Calu3 (cell line): ENCODE results near the gene OSBP2. TPM values are rescaled to one million over a fixed set of nuclear protein-coding genes. Genes with fewer than 3 reads are reported as not detected.

ENCODE experiments used
- BruUV-seq: library from RNA; stranded (reverse); fragments of 400-500 nt; replicated peaks from 2 replicates; lab custom pipeline; 2021; lab: Mats Ljungman, UMichigan
- CTCF ChIA-PET: fragments of 300-600 bp; sonication (Branson Sonifier 250); formaldehyde crosslinking; loops from one replicate; lab custom pipeline; 2022; ENCODE audit warnings: antibody characterized with exemption; lab: Charles Lee
- DNase-seq: peaks from one replicate; pipeline ENCODE4 v3.0.0; 2022
- H3K27ac Mint-ChIP-seq: one replicate; pipeline ENCODE4 v1.8.0; 2022; ENCODE audit warnings: mixed read lengths; ENCODE audit not compliant: unreplicated experiment
- H3K27me3 Mint-ChIP-seq: one replicate; pipeline ENCODE4 v1.8.0; 2022; ENCODE audit warnings: mixed read lengths; ENCODE audit not compliant: unreplicated experiment
- H3K36me3 Mint-ChIP-seq: one replicate; pipeline ENCODE4 v1.8.0; 2022; ENCODE audit warnings: mild to moderate bottlenecking, moderate library complexity, mixed read lengths; ENCODE audit not compliant: insufficient read depth, unreplicated experiment
- H3K4me1 Mint-ChIP-seq: one replicate; pipeline ENCODE4 v1.8.0; 2022; ENCODE audit warnings: mild to moderate bottlenecking, low read depth, mixed read lengths; ENCODE audit not compliant: unreplicated experiment
- H3K4me3 Mint-ChIP-seq: one replicate; pipeline ENCODE4 v1.8.0; 2022; ENCODE audit warnings: mild to moderate bottlenecking, low read depth, moderate library complexity, mixed read lengths; ENCODE audit not compliant: unreplicated experiment
- H3K9me3 Mint-ChIP-seq: one replicate; pipeline ENCODE4 v1.8.0; 2022; ENCODE audit warnings: low read depth, mixed read lengths; ENCODE audit not compliant: unreplicated experiment
- intact Hi-C: fragments of 100-400 bp; cut with micrococcal nuclease; formaldehyde crosslinking; loops from one replicate; pipeline ENCODE4 v1.10.0; 2022; ENCODE audit not compliant: unreplicated experiment
- total RNA-seq: library from RNA; stranded (reverse); gene quantifications from 2 replicates; pipeline ENCODE4 v1.2.3, GENCODE V29; 2022
- TF ChIP-seq, protein P1 (sequence below): fragments of 200-600 bp; IDR thresholded peaks from one replicate; pipeline ENCODE4 v1.8.0; 2022; ENCODE audit warnings: antibody characterized with exemption; ENCODE audit not compliant: unreplicated experiment

The OSBP2 gene
- total RNA-seq, 1 experiment from 2014 or later: 5.2 TPM

DNA sequence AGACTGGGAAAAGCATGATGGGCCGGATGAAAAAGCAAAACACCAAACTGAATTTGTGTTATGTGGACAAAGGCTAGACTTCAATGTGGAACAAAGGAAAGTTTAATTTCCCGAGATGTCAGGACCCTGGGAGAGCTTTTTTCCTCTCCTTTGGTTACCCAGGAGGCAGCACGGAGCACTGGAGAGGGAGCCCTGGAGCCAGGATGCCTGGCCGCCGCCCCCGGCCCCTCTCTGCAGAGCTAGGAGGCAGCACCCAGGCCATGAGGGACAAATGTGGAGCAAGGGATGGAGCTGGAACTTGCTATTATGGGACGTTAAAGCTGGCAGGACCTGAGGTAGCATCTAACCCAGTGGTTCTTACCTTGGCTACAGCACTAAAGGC lies 165.0 kb downstream of the OSBP2 start:
- TF ChIP-seq, protein P1, sequence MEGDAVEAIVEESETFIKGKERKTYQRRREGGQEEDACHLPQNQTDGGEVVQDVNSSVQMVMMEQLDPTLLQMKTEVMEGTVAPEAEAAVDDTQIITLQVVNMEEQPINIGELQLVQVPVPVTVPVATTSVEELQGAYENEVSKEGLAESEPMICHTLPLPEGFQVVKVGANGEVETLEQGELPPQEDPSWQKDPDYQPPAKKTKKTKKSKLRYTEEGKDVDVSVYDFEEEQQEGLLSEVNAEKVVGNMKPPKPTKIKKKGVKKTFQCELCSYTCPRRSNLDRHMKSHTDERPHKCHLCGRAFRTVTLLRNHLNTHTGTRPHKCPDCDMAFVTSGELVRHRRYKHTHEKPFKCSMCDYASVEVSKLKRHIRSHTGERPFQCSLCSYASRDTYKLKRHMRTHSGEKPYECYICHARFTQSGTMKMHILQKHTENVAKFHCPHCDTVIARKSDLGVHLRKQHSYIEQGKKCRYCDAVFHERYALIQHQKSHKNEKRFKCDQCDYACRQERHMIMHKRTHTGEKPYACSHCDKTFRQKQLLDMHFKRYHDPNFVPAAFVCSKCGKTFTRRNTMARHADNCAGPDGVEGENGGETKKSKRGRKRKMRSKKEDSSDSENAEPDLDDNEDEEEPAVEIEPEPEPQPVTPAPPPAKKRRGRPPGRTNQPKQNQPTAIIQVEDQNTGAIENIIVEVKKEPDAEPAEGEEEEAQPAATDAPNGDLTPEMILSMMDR: no peak
- peaks cover 1% of the 10 kb centered on the region for H3K9me3 Mint-ChIP-seq
- H3K4me1 Mint-ChIP-seq: no peaks in the 10 kb centered on the region
- no peaks in the 10 kb centered on the region for H3K36me3 Mint-ChIP-seq
- intact Hi-C loops: no loop called here
- no TSS peak for BruUV-seq
- H3K27me3 Mint-ChIP-seq: no peaks in the 10 kb centered on the region
- no peak for DNase-seq
- CTCF ChIA-PET: no interaction called here
- H3K27ac Mint-ChIP-seq: no peak overlapping the region
- H3K4me3 Mint-ChIP-seq: no peak overlapping the region

DNA sequence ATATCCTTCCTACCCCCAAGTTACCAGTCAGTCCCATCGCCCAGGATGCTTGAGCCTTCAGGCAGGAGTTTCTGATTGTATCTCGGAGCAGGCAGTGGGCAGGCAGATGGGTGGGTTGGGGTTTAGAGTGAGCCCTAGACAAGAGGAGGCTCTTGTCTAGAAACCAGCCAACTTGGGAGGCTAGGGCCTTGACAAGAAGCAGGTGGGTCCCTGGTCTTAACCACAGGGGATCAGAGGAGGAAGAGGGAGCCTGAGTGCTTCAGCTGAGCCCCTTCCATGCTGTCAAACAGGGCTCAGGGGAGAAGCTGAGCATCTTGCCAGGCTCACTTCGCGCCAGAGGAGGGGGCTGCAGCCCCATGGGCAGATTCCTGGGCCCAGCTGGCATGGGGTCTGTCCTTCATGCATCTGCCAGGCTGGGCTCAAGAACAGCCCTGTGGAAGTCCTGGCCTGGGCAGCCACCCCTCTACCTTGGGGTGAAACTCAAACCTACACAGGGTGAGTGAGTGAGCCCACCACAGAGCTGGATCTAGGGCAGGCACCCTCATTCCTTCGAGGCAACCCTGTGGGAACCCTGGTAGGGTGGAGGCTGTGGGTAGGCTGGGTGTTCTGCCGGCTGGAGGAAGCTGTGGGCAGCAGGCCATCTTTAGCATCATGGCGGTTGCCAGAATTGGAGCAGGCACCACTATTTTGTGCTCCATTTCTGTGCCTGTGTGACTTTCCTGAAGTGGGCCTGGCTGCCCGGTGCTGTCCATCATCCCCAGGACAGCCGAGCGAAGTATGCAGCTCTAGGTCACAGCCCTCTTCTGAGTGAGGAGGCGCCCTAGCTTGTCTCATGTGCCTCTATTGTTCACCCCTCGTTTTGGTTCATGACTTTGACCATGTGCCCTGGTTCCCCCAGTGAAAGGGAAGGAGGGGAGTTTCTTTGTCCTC lies 165.8 kb downstream of the OSBP2 start:
- Mint-ChIP-seq H3K4me1 (no peaks in the 10 kb centered on the region), H3K27me3 (no peaks in the 10 kb centered on the region), H3K27ac (no peak overlapping the region), H3K36me3 (no peaks in the 10 kb centered on the region), H3K9me3 (no peaks in the 10 kb centered on the region), H3K4me3 (no peak overlapping the region)
- no peak for DNase-seq
- CTCF ChIA-PET: no interaction called here
- TF ChIP-seq, protein P1: no peak
- BruUV-seq: no TSS peak
- intact Hi-C loops: no loop called here

DNA sequence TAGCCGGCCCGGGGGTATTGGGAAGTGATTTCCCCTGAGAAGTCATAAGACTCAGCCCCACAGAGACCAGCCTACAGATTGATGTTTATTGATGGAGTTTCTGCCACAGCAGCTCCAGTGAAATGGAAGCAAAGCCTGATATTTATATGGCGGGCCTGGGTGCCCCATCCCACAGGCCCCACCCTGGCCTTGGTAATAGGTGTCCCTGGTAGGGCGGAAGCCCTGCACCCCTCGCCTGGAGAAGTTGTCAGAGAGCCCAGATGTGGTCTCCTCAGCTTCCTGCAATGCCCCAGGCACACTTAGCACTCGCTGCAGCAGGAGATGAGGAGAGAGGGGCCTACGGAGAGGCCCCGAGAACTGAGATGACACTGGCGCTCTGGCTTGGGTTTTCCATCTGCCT lies 166.5 kb downstream of the OSBP2 start:
- Mint-ChIP-seq H3K4me1 (no peaks in the 10 kb centered on the region), H3K27ac (no peak overlapping the region), H3K36me3 (no peaks in the 10 kb centered on the region), H3K9me3 (no peaks in the 10 kb centered on the region), H3K27me3 (no peaks in the 10 kb centered on the region), H3K4me3 (no peak overlapping the region)
- no peak for DNase-seq
- CTCF ChIA-PET: no interaction called here
- TF ChIP-seq, protein P1: no peak
- BruUV-seq: no TSS peak
- intact Hi-C loops: no loop called here

DNA sequence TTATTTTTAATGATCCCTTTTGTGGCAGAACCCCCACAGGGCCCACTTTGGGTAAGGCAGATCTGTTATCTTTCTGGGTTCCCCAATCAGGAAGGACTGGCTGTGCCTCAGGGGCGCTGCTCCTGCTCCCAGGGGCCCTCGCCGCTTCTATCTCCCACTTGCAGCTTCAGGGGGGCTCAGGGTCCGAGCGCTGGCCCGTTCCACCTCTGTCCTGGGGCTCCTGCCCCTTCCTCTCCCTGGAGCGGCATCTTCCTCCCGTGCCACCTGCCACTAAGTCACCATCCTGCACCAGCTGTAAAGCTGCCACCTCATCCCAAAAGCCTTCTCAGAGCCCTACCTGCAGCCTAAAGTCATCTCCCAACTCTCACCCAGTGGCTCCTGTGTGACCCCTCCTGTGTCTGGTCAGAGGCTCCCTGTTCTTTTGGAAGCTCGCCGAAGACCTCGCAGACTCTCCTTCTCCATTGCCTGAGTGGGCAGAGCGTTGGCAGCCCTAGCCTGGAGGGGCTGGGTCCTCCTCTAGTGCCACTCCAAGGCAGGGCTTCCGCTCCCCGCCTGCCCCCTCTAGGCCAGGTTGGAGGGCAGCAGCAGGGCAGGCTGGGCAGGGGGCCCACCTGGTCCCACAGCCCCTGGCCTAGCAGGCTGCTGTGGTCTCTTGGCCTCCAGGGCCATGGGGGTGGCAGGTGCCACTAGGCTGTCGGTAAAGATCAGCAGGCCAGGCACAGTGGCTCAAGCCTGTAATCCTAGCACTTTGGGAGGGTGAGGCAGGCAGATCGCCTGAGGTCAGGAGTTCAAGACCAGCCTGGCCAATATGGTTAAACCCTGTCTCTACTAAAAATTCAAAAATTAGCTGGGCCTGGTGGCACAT lies 167.2 kb downstream of the OSBP2 start:
- H3K4me1 Mint-ChIP-seq: no peaks in the 10 kb centered on the region
- TF ChIP-seq, protein P1: no peak
- no peaks in the 10 kb centered on the region for H3K27me3 Mint-ChIP-seq
- no peak overlapping the region for H3K4me3 Mint-ChIP-seq
- H3K27ac Mint-ChIP-seq: no peak overlapping the region
- intact Hi-C loops: no loop called here
- H3K9me3 Mint-ChIP-seq: no peaks in the 10 kb centered on the region
- BruUV-seq: no TSS peak
- CTCF ChIA-PET: no interaction called here
- DNase-seq: no peak
- no peaks in the 10 kb centered on the region for H3K36me3 Mint-ChIP-seq
